K562 (cell line): Measurements from ENCODE around the gene ZNF280D. TPM values are rescaled to one million over a fixed set of nuclear protein-coding genes. Genes with fewer than 3 reads are reported as not detected.
A peak's percentile ranks its signal among the peaks of the same experiment; 100 is the strongest.

Source experiments
- ATAC-seq: fragments of 200-7000 bp; cut with Tn5 transposase; 3 replicates; pipeline ENCODE4 v1.9.1; 2020; ENCODE audit warnings: moderate library complexity
- BruUV-seq: library from RNA; stranded (reverse); fragments of 400-500 nt; replicated peaks from 2 replicates; lab custom pipeline; 2021; lab: Mats Ljungman, UMichigan
- CTCF ChIA-PET: fragments of 300-600 bp; formaldehyde crosslinking; extraction: SDS; loops from one replicate; lab custom pipeline; 2021; ENCODE audit warnings: low intra/inter-chr PET ratio; lab: Yijun Ruan, JAX
- POLR2A ChIA-PET: fragments of 300-600, 350-650 bp; sonication (Branson Sonifier 250); formaldehyde crosslinking; extraction: SDS; loops from one replicate; lab custom pipeline; 2021; ENCODE audit warnings: antibody characterized with exemption, inconsistent platforms; lab: Yijun Ruan, JAX
- DNase-seq, 4 experiments: peaks; one replicate each; pipeline versions ENCODE4 v3.0.0 to v3.0.0-alpha.2; 2011 to 2018; ENCODE audit warnings: low spot score in 3 of 4, mixed read lengths in 3 of 4; ENCODE audit errors: extremely low read depth in 1 of 4
- FAIRE-seq: peaks from 2 replicates; lab custom pipeline; 2011; peaks lifted over from hg19 to GRCh38; lab: Jason Lieb, UNC
- H2AFZ ChIP-seq: 2 replicates; pipeline ENCODE4 v1.6.0; 2011; ENCODE audit warnings: low read depth, low read length, control low read depth, inconsistent platforms
- H3K27ac ChIP-seq: fragments of 200-600 bp; 3 replicates; pipeline ENCODE4 v1.8.0; 2011; ENCODE audit warnings: low read depth, mild to moderate bottlenecking, control low read depth, inconsistent platforms, low read length, moderate library complexity, mixed read lengths; ENCODE audit errors: extremely low read depth
- H3K27me3 ChIP-seq, 2 experiments: fragments of 300-600 bp in 1 of 2; 2 replicates in 1 of 2; 3 replicates in 1 of 2; pipeline versions ENCODE4 v1.6.0 to v1.8.0; 2011; ENCODE audit warnings: inconsistent platforms in 2 of 2, low read length in 2 of 2, mild to moderate bottlenecking in 1 of 2, mixed read lengths in 1 of 2, moderate library complexity in 1 of 2; ENCODE audit not compliant: control insufficient read depth in 2 of 2, insufficient read depth in 2 of 2
- H3K36me3 ChIP-seq: fragments of 300-600 bp; 3 replicates; pipeline ENCODE4 v1.8.0; 2011; ENCODE audit warnings: mild to moderate bottlenecking, low read length, inconsistent platforms; ENCODE audit not compliant: control insufficient read depth, insufficient read depth
- H3K4me1 ChIP-seq, 2 experiments: fragments of 200-600 bp in 1 of 2; replicated peaks in 1 of 2; 2 replicates in 1 of 2; 3 replicates in 1 of 2; pipeline versions ENCODE4 v1.5.1 to v1.8.0; 2011; ENCODE audit warnings: inconsistent platforms in 2 of 2, low read length in 2 of 2, mild to moderate bottlenecking in 1 of 2, mixed read lengths in 1 of 2, moderate library complexity in 1 of 2; ENCODE audit not compliant: control insufficient read depth in 2 of 2, insufficient read depth in 2 of 2
- H3K4me2 ChIP-seq: 2 replicates; pipeline ENCODE4 v1.6.1; 2011; ENCODE audit warnings: low read length, control low read depth, inconsistent platforms, mixed read lengths; ENCODE audit not compliant: insufficient read depth
- H3K4me3 ChIP-seq: fragments of 200-600 bp; sonication (generic), shearing (Covaris generic); 2 replicates; pipeline ENCODE4 v1.5.1; 2016; ENCODE audit warnings: control low read depth, inconsistent platforms
- H3K79me2 ChIP-seq: fragments of 200-600 bp; 3 replicates; pipeline ENCODE4 v1.8.0; 2011; ENCODE audit warnings: low read length, inconsistent platforms; ENCODE audit not compliant: control insufficient read depth, insufficient read depth
- H3K9ac ChIP-seq, 2 experiments: 2 replicates each; pipeline versions ENCODE4 v1.6.0 to v1.6.1; 2011; ENCODE audit warnings: low read depth in 2 of 2, low read length in 2 of 2, control low read depth in 1 of 2, inconsistent platforms in 1 of 2, mild to moderate bottlenecking in 1 of 2, mixed read lengths in 1 of 2; ENCODE audit not compliant: insufficient read depth in 1 of 2
- H3K9me1 ChIP-seq: one replicate; pipeline ENCODE4 v1.6.0; 2011; ENCODE audit warnings: inconsistent platforms, mild to moderate bottlenecking, low read length, moderate library complexity; ENCODE audit not compliant: control insufficient read depth, insufficient read depth
- H3K9me3 ChIP-seq: replicated peaks from 2 replicates; pipeline ENCODE4 v1.5.1; 2011; ENCODE audit warnings: low read depth, low read length, inconsistent platforms; ENCODE audit not compliant: control insufficient read depth, insufficient read depth
- H4K20me1 ChIP-seq: replicated peaks from 2 replicates; pipeline ENCODE4 v1.6.1; 2011; ENCODE audit warnings: low read length, inconsistent platforms, mixed read lengths; ENCODE audit not compliant: control insufficient read depth, insufficient read depth
- HMBOX1 ChIP-seq: sonication (generic); IDR thresholded peaks from 2 replicates; pipeline ENCODE4 v1.6.1; 2016
- KHSRP ChIP-seq: fragments of 450-650 bp; IDR thresholded peaks from 2 replicates; pipeline ENCODE4 v1.6.1; 2017
- MCM7 ChIP-seq, 2 experiments: fragments of 450-650 bp; IDR thresholded peaks; 2 replicates each; pipeline ENCODE4 v1.6.1; 2016 to 2018
- NCOA2 ChIP-seq, 2 experiments: fragments of 450-650 bp; IDR thresholded peaks; 2 replicates each; pipeline ENCODE4 v1.6.1; 2018; ENCODE audit warnings: mild to moderate bottlenecking in 2 of 2, moderate library complexity in 1 of 2; ENCODE audit not compliant: partially characterized antibody in 2 of 2
- SLC30A9 ChIP-seq: fragments of 250-450 bp; sonication (Bioruptor Pico); IDR thresholded peaks from 2 replicates; pipeline ENCODE4 v1.8.0; 2022; ENCODE audit warnings: mild to moderate bottlenecking, moderate library complexity
- TBL1XR1 ChIP-seq, 2 experiments: IDR thresholded peaks; 2 replicates each; pipeline ENCODE4 v1.6.1; 2012; ENCODE audit warnings: improper control_type of control experiment in 2 of 2, low read length in 2 of 2, mild to moderate bottlenecking in 1 of 2
- XRCC4 ChIP-seq: IDR thresholded peaks from one replicate; pipeline ENCODE4 v1.6.1; 2011; ENCODE audit not compliant: insufficient read depth, insufficient read length; ENCODE audit errors: extremely low read depth
- ZNF140 ChIP-seq: fragments of 250-450 bp; sonication (Bioruptor Pico); IDR thresholded peaks from 2 replicates; pipeline ENCODE4 v1.8.0; 2021; ENCODE audit warnings: moderate library complexity, mild to moderate bottlenecking, inconsistent platforms
- WGBS: fragments of 100-300 bp; shearing (Covaris generic); methylation state at CpG from one replicate; pipeline ENCODE4 v1.1.6; 2016; ENCODE audit warnings: low coverage, mixed read lengths; ENCODE audit not compliant: insufficient coverage; ENCODE audit errors: missing lambda C conversion rate; 5-methylcytosine and 5-hydroxymethylcytosine counted together
- in situ Hi-C: fragments of 300-500 bp; cut with MboI; formaldehyde crosslinking; loops from 4 replicates; pipeline ENCODE4 v1.15.0; 2018; ENCODE audit warnings: inconsistent platforms, mixed read lengths
- intact Hi-C: fragments of 100-400 bp; cut with micrococcal nuclease; formaldehyde crosslinking; loops from 2 replicates; pipeline ENCODE4 v1.14.2; 2022
- polyA plus RNA-seq, 8 experiments: library from polyadenylated mRNA; depleted of rRNA in 4 of 8; stranded (reverse) in 5 of 8; unstranded in 3 of 8; fragments of >200 nt; fragmentation: Nextera tagmentation in 2 of 8; fragmentation: Illumina TruSeq in 1 of 8; extraction: Ambion mirVana in 2 of 8; extraction: Trizol in 1 of 8; gene quantifications; 2 replicates each; pipeline versions ENCODE4 v1.2.1 to v1.2.3, GENCODE V29; 2011 to 2014; ENCODE audit warnings: inconsistent platforms in 1 of 8, missing spikeins in 1 of 8
- total RNA-seq, 7 experiments: library from RNA; depleted of rRNA in 6 of 7; stranded (reverse); fragments of >200 nt in 6 of 7; fragmentation: Illumina TruSeq in 2 of 7; extraction: Trizol in 2 of 7; gene quantifications; 2 replicates each; pipeline versions ENCODE4 v1.2.1 to v1.2.3, GENCODE V29; 2011 to 2021; ENCODE audit warnings: low replicate concordance in 1 of 7

Gene ZNF280D
- total and polyA plus RNA-seq, 9 of the 15 experiments (the other 6 are each of a cell fraction or from before 2014, with no cell fraction given), result 8.3 to 21.8 (median 18.4) TPM

DNA sequence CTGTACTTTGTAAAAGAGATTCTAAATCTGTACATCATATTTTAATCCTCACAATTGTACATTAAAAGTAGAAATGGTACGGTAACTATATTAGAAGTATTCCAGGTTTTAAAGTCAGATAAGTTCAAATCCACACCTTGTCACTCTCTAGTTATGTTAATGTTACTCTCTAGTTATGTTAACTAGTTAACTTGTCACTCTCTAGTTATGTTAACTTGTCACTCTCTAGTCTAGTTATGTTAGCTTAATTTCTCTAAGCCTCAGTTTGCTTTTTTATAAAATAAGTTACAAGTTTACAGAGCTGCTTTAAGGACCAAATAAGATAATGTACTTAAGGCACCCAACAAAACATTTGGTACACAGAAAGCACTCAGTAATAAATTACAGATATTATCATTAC is 42.6 kb downstream of the ZNF280D start:
- Histone ChIP-seq H3K9me1 (no peaks in the 10 kb centered on the region), H3K27ac (no peak overlapping the region), H4K20me1 (no peaks in the 10 kb centered on the region), H3K4me1 (no peaks in the 10 kb centered on the region), H3K27me3 (no peaks in the 10 kb centered on the region), H3K4me2 (no peak overlapping the region), H3K4me3 (no peak overlapping the region), H2AFZ (no peak overlapping the region), H3K79me2 (no peaks in the 10 kb centered on the region), H3K36me3 (no peaks in the 10 kb centered on the region), H3K9ac (no peak overlapping the region), H3K9me3 (no peaks in the 10 kb centered on the region)
- in situ Hi-C loops (no loop called here), intact Hi-C loops (no loop called here)
- FAIRE-seq, result no peak
- BruUV-seq, result no TSS peak
- ChIA-PET CTCF (no interaction called here), POLR2A (no interaction called here)
- 80% methylated on average over 1 of the region's 1 CpG for WGBS
- TF ChIP-seq KHSRP (no peak), HMBOX1 (peak; percentile 73)
- ATAC-seq, result no peak
- DNase-seq, result no peak

GRCh38 chr15:56683908-56684307 is 49.4 kb downstream of the ZNF280D start:
- intact Hi-C loops, result no loop called here
- CTCF ChIA-PET, result no interaction called here
- in situ Hi-C loops, result no loop called here
- Histone ChIP-seq H3K4me3 (no peak overlapping the region), H3K9me3 (no peaks in the 10 kb centered on the region), H3K79me2 (no peaks in the 10 kb centered on the region), H3K9ac (no peak overlapping the region), H4K20me1 (no peaks in the 10 kb centered on the region), H2AFZ (no peak overlapping the region; the same call in 1 of the 2 replicates), H3K27ac (no peak overlapping the region), H3K4me2 (no peak overlapping the region), H3K4me1 (no peaks in the 10 kb centered on the region), H3K36me3 (no peaks in the 10 kb centered on the region), H3K27me3 (no peaks in the 10 kb centered on the region), H3K9me1 (no peaks in the 10 kb centered on the region)
- TF ChIP-seq XRCC4 (no peak), TBL1XR1 (IDR thresholded peaks at IDR 0.05; ENCODE audit: low read length in 2 of 2) (no peak), NCOA2 (IDR thresholded peaks at IDR 0.05; ENCODE audit: partially characterized antibody in 2 of 2) (no peak), ZNF140 (no peak), SLC30A9 (no peak), MCM7 (IDR thresholded peaks at IDR 0.05) (no peak)
- BruUV-seq, result no TSS peak
- ATAC-seq (no peak), DNase-seq (no peak), FAIRE-seq (no peak)
- 50% methylated on average over 1 of the region's 1 CpG for WGBS
- POLR2A ChIA-PET, result interaction anchor here (0.6 kb wide), 1 partner anchor 9 kb away, joined by 4 read pairs; no protein-coding TSS in a partner anchor
